ENCODE data around the gene AGR2. TPM values are rescaled to one million over a fixed set of nuclear protein-coding genes. Genes with fewer than 3 reads are reported as not detected.
A peak's percentile ranks its signal among the peaks of the same experiment; 100 is the strongest.

AGR2 gene
- total RNA-seq, 1 experiment from 2014 or later, result not detected

GRCh38 chr7:16815001-16815400 is 10.2 kb upstream of the AGR2 start:
- Histone ChIP-seq H4K8ac (replicated peaks; ENCODE audit: insufficient read length, low read depth, low read length) (no peak overlapping the region), H3T11ph (ENCODE audit: low read length) (no peak overlapping the region), H3K14ac (ENCODE audit: insufficient read depth, low read length) (no peak overlapping the region), H2BK5ac (ENCODE audit: insufficient read length, low read length) (no peak overlapping the region), H3K4me2 (ENCODE audit: insufficient read depth, insufficient read length, low read length) (no peak overlapping the region), H2AK5ac (ENCODE audit: insufficient read length, low read length) (no peak overlapping the region), H4K91ac (ENCODE audit: insufficient read length, low read depth, low read length) (no peak overlapping the region), H4K5ac (ENCODE audit: insufficient read length, low read depth, low read length) (no peak overlapping the region), H3K56ac (ENCODE audit: insufficient read length, low read depth, low read length) (no peak overlapping the region), H2BK12ac (ENCODE audit: insufficient read length, low read depth, low read length) (no peak overlapping the region), H3K27me3 (ENCODE audit: insufficient read depth, low read length) (no peaks in the 10 kb centered on the region), H2BK120ac (ENCODE audit: low read depth, low read length, poor library complexity, severe bottlenecking) (no peak overlapping the region), H3K4ac (ENCODE audit: low read depth, low read length) (no peak overlapping the region), H3K79me1 (ENCODE audit: insufficient read depth, low read depth, low read length, poor library complexity, severe bottlenecking) (no peaks in the 10 kb centered on the region), H3K18ac (ENCODE audit: insufficient read length, low read depth, low read length) (no peak overlapping the region), H2AFZ (ENCODE audit: low read length) (no peak overlapping the region), H3K9me3 (ENCODE audit: control insufficient read depth, low read depth, low read length) (no peaks in the 10 kb centered on the region), H3K23ac (ENCODE audit: insufficient read length, low read depth, low read length) (no peak overlapping the region), H4K20me1 (ENCODE audit: control insufficient read depth, insufficient read depth, insufficient read length) (no peaks in the 10 kb centered on the region), H3K27ac (ENCODE audit: insufficient read length, low read depth, low read length) (no peak overlapping the region), H3K79me2 (ENCODE audit: insufficient read depth, low read length) (no peaks in the 10 kb centered on the region), H3K4me1 (ENCODE audit: insufficient read depth, low read length) (no peaks in the 10 kb centered on the region), H2BK20ac (ENCODE audit: low read depth, low read length, poor library complexity, severe bottlenecking) (no peak overlapping the region), H3K23me2 (ENCODE audit: insufficient read length, low read depth, low read length, poor library complexity, severe bottlenecking) (no peaks in the 10 kb centered on the region), H3K9ac (ENCODE audit: extremely low read depth, insufficient read length, low read length) (no peak overlapping the region), H2BK15ac (ENCODE audit: low read depth, low read length) (no peak overlapping the region)
- Mint-ChIP-seq H3K4me1 (peaks cover 0 to 3% of the 10 kb centered on the region in 2 experiments; a peak in 1 of 4 replicates), H3K4me3 (no peak overlapping the region), H3K27ac (peak overlapping the region in 1 of 3 experiments; percentile 32; a peak in 3 of 7 replicates), H3K27me3 (ENCODE audit: low read depth) (no peaks in the 10 kb centered on the region), H3K9me3 (no peaks in the 10 kb centered on the region; a peak in 1 of 5 replicates), H3K36me3 (ENCODE audit: insufficient read depth in 1 of 3, low read depth in 3 of 3) (no peaks in the 10 kb centered on the region)
- no CpG with 5 or more reads among the region's 2 CpGs for WGBS (ENCODE audit: extremely low coverage, insufficient read length, low lambda C conversion rate)
- TF ChIP-seq CTCF (conservative IDR thresholded peaks at IDR 0.05), result no peak
- no peak for DNase-seq
